ENCODE data around the gene EML6.
A peak's percentile ranks its signal among the peaks of the same experiment; 100 is the strongest.

Gene EML6

DNA sequence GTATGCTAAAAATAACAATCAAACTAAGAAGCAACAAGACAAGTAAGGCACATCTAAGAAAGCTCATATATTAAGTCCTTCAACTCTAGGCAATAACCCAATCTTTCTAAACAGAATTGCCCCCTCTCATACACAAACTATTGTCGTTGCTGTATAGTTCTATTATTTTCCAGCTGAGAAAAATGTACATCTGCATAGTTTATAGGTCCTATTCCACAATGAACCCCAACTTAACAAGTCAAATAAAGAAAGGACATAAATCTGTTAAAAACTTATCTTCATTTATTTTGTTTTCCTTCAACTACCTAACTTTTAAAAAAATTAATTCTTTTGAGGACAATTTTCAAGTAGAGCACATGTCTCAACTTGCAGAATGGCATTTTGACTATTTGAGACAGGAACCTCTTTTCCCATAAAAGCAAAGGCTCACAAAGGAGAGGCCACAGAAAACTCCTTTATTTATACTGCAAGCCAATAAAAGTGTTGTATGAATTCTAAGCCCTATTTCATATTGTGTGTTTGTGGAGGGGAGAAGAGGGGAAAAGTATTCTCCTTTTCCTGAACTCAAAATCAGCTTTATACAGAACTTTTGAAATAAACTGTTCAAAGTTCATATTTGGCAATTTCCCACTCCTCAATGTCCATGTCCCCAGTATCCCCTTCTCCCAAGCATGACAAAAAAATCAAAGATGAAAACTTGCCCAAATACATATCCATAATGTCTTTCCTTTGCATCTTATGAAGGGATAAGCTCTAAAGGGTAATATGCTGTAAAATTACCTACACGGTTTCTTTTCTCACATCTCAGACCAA lies 289.4 kb downstream of the EML6 start:
- no peak for TF ChIP-seq EZH2phosphoT487 (IDR thresholded peaks at IDR 0.05; ENCODE audit: low read depth)
- TF ChIP-seq, protein P1, sequence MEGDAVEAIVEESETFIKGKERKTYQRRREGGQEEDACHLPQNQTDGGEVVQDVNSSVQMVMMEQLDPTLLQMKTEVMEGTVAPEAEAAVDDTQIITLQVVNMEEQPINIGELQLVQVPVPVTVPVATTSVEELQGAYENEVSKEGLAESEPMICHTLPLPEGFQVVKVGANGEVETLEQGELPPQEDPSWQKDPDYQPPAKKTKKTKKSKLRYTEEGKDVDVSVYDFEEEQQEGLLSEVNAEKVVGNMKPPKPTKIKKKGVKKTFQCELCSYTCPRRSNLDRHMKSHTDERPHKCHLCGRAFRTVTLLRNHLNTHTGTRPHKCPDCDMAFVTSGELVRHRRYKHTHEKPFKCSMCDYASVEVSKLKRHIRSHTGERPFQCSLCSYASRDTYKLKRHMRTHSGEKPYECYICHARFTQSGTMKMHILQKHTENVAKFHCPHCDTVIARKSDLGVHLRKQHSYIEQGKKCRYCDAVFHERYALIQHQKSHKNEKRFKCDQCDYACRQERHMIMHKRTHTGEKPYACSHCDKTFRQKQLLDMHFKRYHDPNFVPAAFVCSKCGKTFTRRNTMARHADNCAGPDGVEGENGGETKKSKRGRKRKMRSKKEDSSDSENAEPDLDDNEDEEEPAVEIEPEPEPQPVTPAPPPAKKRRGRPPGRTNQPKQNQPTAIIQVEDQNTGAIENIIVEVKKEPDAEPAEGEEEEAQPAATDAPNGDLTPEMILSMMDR (IDR thresholded peaks at IDR 0.05; ENCODE audit: low read depth, low read length): no peak
- H4K20me1 ChIP-seq (ENCODE audit: insufficient read depth, low read length): peaks cover 33% of the 10 kb centered on the region
- no peak overlapping the region for H2AFZ ChIP-seq (ENCODE audit: low read depth, low read length)
- peaks cover 3% of the 10 kb centered on the region for H3K36me3 ChIP-seq (replicated peaks; ENCODE audit: low read depth, low read length)
- H3K4me1 ChIP-seq (ENCODE audit: low read length): peaks cover 30% of the 10 kb centered on the region
- H3K27me3 ChIP-seq (ENCODE audit: low read depth, low read length): no peaks in the 10 kb centered on the region
- H3K9ac ChIP-seq (ENCODE audit: low read length): no peak overlapping the region
- no peak overlapping the region for H3K4me2 ChIP-seq (ENCODE audit: low read length)
- H3K9me3 ChIP-seq (ENCODE audit: insufficient read depth, low read length): no peaks in the 10 kb centered on the region
- H3K4me3 ChIP-seq (ENCODE audit: low read length): no peak overlapping the region
- no peak overlapping the region for H3K27ac ChIP-seq (ENCODE audit: low read length)
- H3K79me2 ChIP-seq (ENCODE audit: low read length): peaks cover 49% of the 10 kb centered on the region

DNA sequence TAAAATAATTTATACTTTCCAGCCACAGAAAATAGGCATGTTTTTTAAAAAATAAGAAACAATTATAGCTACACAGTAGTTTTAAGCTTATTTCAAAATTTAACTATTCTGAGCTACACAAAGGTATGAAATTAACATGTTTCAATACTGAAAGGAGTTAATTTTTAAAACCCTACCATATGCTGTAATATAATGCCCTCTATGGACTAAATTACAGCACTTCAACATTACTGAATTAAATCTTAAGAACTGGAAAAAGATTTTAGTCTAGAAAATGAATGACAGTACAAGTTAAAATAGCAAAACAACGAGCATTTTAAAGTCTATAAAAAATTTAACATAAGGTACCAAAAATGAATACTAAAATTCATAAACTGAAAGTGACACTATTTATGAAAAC lies 290.5 kb downstream of the EML6 start:
- Histone ChIP-seq H3K27ac (ENCODE audit: low read length) (no peak overlapping the region), H2AFZ (ENCODE audit: low read depth, low read length) (no peak overlapping the region)

DNA sequence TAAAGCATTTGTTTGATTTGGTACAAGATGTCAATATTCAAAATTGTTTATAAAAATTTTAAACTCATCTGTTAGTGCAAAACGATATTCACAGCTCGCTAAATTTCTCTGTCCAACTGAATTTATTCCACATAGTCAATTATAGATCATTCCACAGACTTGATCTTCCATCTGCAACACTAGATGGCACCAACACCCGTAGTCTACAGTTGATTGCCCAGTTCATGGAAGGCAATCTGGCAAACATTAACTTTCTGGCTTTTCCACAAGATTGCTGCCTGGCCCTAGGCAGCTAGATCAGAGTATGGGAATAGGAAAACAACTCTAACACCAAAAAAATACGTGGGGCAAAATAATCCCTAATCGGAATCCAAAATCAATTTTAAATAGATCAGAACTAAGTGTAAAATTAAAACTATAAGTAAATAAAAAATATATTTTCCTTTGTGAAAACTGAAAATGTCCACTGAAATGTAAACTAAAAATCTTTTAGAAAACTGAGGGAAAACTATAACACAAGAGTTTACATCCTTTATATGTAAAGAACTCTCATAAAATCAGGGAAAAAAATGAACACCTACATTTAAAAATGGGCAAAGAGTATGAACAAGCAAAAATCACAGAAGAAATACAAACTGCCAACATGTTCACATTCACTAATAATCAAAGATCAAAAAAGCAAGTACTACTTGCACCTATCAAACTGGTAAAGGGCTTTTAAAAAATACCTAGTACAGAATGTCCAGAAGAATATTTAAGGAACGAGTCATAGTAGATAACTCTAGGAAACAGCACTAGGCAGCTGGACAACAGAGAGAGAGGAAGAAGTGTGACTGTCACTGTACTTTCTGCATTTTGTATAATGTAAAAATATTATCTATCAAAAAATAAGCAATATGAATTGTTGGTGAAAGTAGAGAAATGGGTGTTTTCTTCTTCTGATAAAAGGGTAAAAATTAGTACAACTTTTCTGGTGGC lies 291.8 kb downstream of the EML6 start:
- Histone ChIP-seq H2AFZ (ENCODE audit: low read depth, low read length) (no peak overlapping the region), H3K4me1 (ENCODE audit: low read length) (peaks cover 28% of the 10 kb centered on the region), H3K36me3 (replicated peaks; ENCODE audit: low read depth, low read length) (peaks cover 5% of the 10 kb centered on the region), H3K9me3 (ENCODE audit: insufficient read depth, low read length) (no peaks in the 10 kb centered on the region), H3K9ac (ENCODE audit: low read length) (no peak overlapping the region), H3K27ac (ENCODE audit: low read length) (no peak overlapping the region), H3K4me2 (ENCODE audit: low read length) (no peak overlapping the region), H3K79me2 (ENCODE audit: low read length) (peaks cover 42% of the 10 kb centered on the region), H4K20me1 (ENCODE audit: insufficient read depth, low read length) (peaks cover 30% of the 10 kb centered on the region), H3K27me3 (ENCODE audit: low read depth, low read length) (no peaks in the 10 kb centered on the region), H3K4me3 (ENCODE audit: low read length) (no peak overlapping the region)
- no peak for TF ChIP-seq EZH2phosphoT487 (IDR thresholded peaks at IDR 0.05; ENCODE audit: low read depth)
- TF ChIP-seq, protein P1 (IDR thresholded peaks at IDR 0.05; ENCODE audit: low read depth, low read length): peak; percentile 78

More for the DNA sequence above, 290.5 kb downstream of the EML6 start:
- Histone ChIP-seq H3K27me3 (ENCODE audit: low read depth, low read length) (no peaks in the 10 kb centered on the region), H4K20me1 (ENCODE audit: insufficient read depth, low read length) (peaks cover 30% of the 10 kb centered on the region), H3K36me3 (replicated peaks; ENCODE audit: low read depth, low read length) (peaks cover 5% of the 10 kb centered on the region), H3K9ac (ENCODE audit: low read length) (no peak overlapping the region), H3K4me3 (ENCODE audit: low read length) (no peak overlapping the region), H3K4me2 (ENCODE audit: low read length) (no peak overlapping the region), H3K4me1 (ENCODE audit: low read length) (peaks cover 30% of the 10 kb centered on the region), H3K9me3 (ENCODE audit: insufficient read depth, low read length) (no peaks in the 10 kb centered on the region), H3K79me2 (ENCODE audit: low read length) (peaks cover 48% of the 10 kb centered on the region)
- TF ChIP-seq EZH2phosphoT487 (IDR thresholded peaks at IDR 0.05; ENCODE audit: low read depth): no peak
- TF ChIP-seq, protein P1 (IDR thresholded peaks at IDR 0.05; ENCODE audit: low read depth, low read length): peak; percentile 35

DNA sequence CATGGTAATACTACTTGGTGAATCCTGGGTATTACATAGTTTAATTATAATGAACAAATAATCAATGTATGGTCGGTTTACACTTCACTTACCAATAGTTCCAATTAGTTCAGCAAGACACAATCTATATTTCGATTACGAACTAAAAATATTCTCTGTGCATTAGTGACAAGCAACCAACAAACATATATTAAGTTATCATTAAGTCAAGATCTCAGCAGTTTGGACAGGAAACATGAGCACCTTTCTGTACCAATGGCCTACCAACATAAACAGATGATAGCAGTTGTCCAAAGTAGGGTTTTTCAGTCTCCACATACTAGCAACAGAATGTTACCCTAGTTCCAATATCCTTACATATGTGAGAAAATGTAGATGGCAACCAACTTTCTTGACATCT lies 294.0 kb downstream of the EML6 start:
- Histone ChIP-seq H2AFZ (ENCODE audit: low read depth, low read length) (no peak overlapping the region), H3K79me2 (ENCODE audit: low read length) (peaks cover 43% of the 10 kb centered on the region), H3K9me3 (ENCODE audit: insufficient read depth, low read length) (no peaks in the 10 kb centered on the region), H3K4me2 (ENCODE audit: low read length) (no peak overlapping the region), H4K20me1 (ENCODE audit: insufficient read depth, low read length) (peaks cover 20% of the 10 kb centered on the region), H3K4me3 (ENCODE audit: low read length) (no peak overlapping the region), H3K27me3 (ENCODE audit: low read depth, low read length) (no peaks in the 10 kb centered on the region), H3K9ac (ENCODE audit: low read length) (no peak overlapping the region), H3K4me1 (ENCODE audit: low read length) (peaks cover 9% of the 10 kb centered on the region), H3K36me3 (replicated peaks; ENCODE audit: low read depth, low read length) (peaks cover 5% of the 10 kb centered on the region), H3K27ac (ENCODE audit: low read length) (no peak overlapping the region)
- TF ChIP-seq, protein P1 (IDR thresholded peaks at IDR 0.05; ENCODE audit: low read depth, low read length): no peak
- TF ChIP-seq EZH2phosphoT487 (IDR thresholded peaks at IDR 0.05; ENCODE audit: low read depth): no peak
